ENCODE measurements around the gene DEFB124. TPM values are rescaled to one million over a fixed set of nuclear protein-coding genes. Genes with fewer than 3 reads are reported as not detected.
"Not testable (repeated sequence)": the region's sequence is repeated elsewhere in the genome, so short reads cannot be mapped to it uniquely, and the experiment has no call there.

The DEFB124 gene, protein sequence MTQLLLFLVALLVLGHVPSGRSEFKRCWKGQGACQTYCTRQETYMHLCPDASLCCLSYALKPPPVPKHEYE
- not detected in 2 replicates for total RNA-seq

DNA sequence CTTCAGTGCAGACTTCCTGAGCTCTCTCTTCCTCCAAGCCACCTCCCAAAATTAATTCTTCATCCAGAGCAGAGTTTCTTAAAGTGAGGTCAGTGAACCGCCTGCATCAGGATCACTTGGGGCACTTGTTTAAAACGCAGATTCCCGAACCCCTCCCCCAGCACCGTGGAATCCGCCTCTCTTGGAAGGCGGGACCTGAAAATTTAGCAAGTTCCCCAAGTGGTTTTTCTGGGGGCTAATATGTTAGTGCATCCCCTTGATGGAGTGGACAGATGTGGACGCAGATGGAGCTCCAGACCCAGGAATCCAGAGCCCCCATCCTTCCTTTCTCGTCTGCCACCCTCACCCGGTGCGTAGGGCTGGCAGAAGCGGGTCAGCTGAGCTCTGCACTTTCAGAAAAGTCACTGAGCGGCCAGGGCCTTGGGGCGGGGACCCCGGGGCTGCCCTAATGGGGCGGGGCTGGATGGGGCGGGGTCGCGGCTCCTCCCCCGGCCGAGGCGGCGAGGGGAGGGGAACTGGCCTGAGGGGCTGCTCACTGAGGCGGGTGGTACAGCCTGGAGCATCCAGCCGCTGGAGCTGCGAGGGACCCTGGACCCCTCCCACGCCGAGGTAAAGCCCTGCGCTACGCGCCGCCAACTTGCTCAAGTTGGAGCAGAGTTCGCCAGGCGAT lies at the start of gene DEFB124, which contains the start of gene REM1:
Gene DEFB124, minus strand, starts transcription at position 370 of the 670 bp plus-strand sequence. CDS start 2,114 bp downstream, outside the sequence.
Gene REM1, plus strand, starts transcription at position 531 of the 670 bp plus-strand sequence. CDS start 1,158 bp downstream, outside the sequence.
- Mint-ChIP-seq H3K36me3 (ENCODE audit: low read depth) (peaks cover 2% of the 10 kb centered on the region), H3K9me3 (no peaks in the 10 kb centered on the region), H3K4me3 (peak within 1 kb of the TSS; percentile 33), H3K27ac (no peak within 1 kb of the TSS), H3K27me3 (ENCODE audit: insufficient read depth) (peaks cover 33% of the 10 kb centered on the region), H3K4me1 (ENCODE audit: low read depth) (peaks cover 14% of the 10 kb centered on the region)
- intact Hi-C loops (cut with micrococcal nuclease): no loop called here
- no peak for DNase-seq (ENCODE audit: low spot score)

DNA sequence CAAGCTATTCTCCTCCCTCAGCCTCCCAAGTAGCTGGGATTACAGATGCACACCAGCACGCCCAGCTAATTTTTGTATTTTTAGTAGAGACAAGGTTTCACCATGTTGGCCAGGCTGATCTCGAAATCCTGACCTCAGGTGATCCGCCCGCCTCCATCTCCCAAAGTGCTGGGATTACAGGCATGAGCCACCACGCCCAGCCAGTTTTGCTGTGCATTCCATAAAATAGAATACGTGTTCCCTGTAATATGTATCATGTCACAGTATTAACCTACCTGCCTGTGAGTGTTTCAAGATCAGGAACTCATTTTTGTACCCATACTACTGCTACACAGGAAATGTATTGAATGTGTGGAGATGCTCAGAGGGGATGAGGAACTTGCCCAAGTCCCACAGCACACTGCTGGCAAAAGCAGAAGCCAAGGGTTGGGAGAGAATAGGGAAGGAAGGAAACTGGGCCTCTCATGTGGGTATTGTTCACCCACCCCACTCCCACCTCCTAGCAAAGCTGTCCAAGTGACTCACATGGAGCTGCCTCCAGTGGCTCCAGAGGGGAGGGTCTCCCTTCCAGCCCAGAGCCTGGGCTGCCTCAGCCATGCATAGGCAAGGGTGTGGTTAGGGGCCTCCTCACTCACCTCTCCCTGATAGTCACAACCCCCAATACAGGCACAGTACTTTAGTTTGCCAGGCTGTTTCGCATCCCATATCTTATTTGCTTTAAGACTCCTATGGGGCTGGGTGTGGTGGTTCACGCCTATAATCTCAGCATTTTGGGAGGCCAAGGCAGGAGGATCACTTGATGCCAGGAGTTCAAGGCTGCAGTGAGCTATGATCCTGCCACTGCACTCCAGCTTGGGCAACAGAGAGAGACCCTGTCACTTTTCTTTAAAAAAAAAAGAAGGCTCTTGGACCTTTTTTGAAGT lies 48.7 kb upstream of the DEFB124 start:
- Mint-ChIP-seq H3K36me3 (ENCODE audit: low read depth) (peaks cover 21% of the 10 kb centered on the region), H3K9me3 (no peaks in the 10 kb centered on the region), H3K4me1 (ENCODE audit: low read depth) (peaks cover 40% of the 10 kb centered on the region), H3K27me3 (ENCODE audit: insufficient read depth) (no peaks in the 10 kb centered on the region), H3K27ac (no peak overlapping the region), H3K4me3 (no peak overlapping the region)
- DNase-seq (ENCODE audit: low spot score): no peak
- intact Hi-C loops (cut with micrococcal nuclease): no loop called here

DNA sequence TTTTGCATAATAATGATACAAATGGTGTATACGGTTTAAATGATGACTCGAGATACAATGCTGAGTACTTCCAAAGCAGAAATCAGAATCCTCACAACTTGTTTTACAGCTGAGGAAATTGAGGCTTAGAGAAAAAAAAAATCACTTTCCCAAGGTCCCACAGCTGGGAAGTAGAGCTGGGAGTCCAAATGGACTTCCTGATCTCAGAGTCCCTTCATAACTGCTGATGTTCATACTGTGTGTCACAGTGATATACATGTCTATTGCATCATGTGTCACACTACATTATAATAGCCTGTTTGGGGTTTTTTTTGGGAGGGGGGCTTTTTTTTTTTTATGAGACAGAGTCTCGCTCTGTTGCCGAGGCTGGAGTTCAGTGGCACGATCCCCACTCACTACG lies 47.8 kb upstream of the DEFB124 start:
- intact Hi-C loops (cut with micrococcal nuclease): no loop called here
- H3K4me3 Mint-ChIP-seq: no peak overlapping the region
- H3K27ac Mint-ChIP-seq: no peak overlapping the region
- H3K36me3 Mint-ChIP-seq (ENCODE audit: low read depth): peaks cover 21% of the 10 kb centered on the region
- no peaks in the 10 kb centered on the region for H3K9me3 Mint-ChIP-seq
- peaks cover 40% of the 10 kb centered on the region for H3K4me1 Mint-ChIP-seq (ENCODE audit: low read depth)
- no peaks in the 10 kb centered on the region for H3K27me3 Mint-ChIP-seq (ENCODE audit: insufficient read depth)
- no peak for DNase-seq (ENCODE audit: low spot score)

DNA sequence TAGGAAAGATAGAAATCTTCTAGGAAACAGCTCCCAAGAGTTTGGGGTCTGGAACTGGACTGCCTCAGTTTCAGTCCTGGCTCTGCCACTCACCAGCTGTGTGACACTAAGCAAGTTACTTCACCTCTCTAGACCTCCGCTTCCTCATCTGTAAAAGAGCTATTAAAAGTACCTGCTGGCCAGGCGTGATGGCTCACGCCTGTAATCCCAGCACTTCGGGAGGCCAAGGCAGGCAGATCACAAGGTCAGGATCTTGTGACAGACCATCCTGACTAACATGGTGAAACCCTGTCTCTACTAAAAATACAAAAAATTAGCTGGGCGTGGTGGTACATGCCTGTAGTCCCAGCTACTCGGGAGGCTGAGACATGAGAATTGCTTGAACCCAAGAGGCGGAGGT lies 46.3 kb upstream of the DEFB124 start:
- H3K27me3 Mint-ChIP-seq (ENCODE audit: insufficient read depth); DNase-seq (ENCODE audit: low spot score); H3K27ac Mint-ChIP-seq; intact Hi-C loops (cut with micrococcal nuclease); H3K4me3 Mint-ChIP-seq; H3K36me3 Mint-ChIP-seq (ENCODE audit: low read depth); H3K9me3 Mint-ChIP-seq: not testable (repeated sequence)
- H3K4me1 Mint-ChIP-seq (ENCODE audit: low read depth): peaks cover 40% of the 10 kb centered on the region

DNA sequence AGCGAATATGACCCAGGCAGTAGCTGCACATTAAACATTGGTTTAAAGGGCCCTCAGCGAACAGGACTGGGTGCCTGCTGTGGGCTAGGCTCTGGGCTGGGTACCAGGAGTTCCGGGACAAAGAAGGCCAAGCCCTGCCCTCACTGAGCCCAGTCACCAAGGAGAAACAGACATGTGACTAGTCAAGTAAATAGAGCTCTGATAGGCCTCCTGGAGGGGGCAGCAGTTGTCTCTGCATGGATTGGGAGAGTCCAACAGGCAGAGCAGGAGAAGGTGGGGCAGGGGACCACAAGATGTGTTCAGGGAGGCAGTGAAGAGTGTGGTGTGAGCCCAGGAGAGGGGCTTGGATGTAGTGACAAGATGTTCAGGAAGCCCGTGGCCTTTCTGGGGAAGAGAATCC lies 42.4 kb upstream of the DEFB124 start:
- Mint-ChIP-seq H3K27me3 (ENCODE audit: insufficient read depth) (no peaks in the 10 kb centered on the region), H3K4me3 (no peak overlapping the region), H3K9me3 (no peaks in the 10 kb centered on the region), H3K4me1 (ENCODE audit: low read depth) (peaks cover 20% of the 10 kb centered on the region), H3K36me3 (ENCODE audit: low read depth) (peaks cover 5% of the 10 kb centered on the region), H3K27ac (no peak overlapping the region)
- DNase-seq (ENCODE audit: low spot score): no peak
- intact Hi-C loops (cut with micrococcal nuclease): no loop called here

DNA sequence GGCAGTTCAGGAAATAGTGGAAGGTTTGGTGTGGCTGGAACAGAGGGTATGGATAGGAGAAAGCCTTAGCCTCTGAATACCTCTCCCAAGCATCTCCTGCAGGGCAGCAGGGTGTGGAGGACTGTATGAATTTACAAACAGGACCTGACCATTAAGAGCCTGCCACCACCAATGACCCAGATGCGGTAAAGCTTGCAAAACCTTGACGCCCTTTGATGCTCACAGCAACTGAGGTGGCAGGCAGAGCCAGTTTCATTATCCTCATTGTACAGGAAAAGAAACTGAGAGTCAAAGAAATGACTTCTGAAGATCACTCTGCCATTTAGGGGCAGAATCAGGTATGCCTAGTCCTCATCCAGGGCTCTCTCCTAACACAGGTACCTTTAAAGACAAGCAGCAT lies 41.7 kb upstream of the DEFB124 start:
- no peak overlapping the region for H3K4me3 Mint-ChIP-seq
- no peaks in the 10 kb centered on the region for H3K27me3 Mint-ChIP-seq (ENCODE audit: insufficient read depth)
- DNase-seq (ENCODE audit: low spot score): peak; percentile 16
- H3K9me3 Mint-ChIP-seq: no peaks in the 10 kb centered on the region
- H3K27ac Mint-ChIP-seq: no peak overlapping the region
- intact Hi-C loops (cut with micrococcal nuclease): no loop called here
- H3K36me3 Mint-ChIP-seq (ENCODE audit: low read depth): peaks cover 5% of the 10 kb centered on the region
- peaks cover 16% of the 10 kb centered on the region for H3K4me1 Mint-ChIP-seq (ENCODE audit: low read depth)

DNA sequence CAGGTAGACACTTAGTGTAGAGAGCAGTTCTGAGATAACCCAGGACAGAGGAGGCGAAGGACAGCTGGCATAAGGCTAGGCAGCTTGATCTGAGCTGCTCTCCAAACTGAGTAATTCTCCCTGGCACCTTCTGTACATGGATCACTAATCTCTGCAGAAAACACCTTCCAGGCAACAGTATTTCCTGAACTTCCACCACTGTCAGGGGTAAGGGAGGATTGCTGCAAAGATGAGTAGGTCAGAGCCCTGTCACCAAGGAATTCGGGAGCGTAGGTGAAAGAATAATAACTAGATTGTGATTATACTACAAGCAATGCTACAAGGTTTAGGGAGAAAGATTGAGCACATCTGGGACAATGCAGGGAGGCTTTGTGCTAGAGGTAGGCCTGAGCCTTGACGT lies 41.2 kb upstream of the DEFB124 start:
- Mint-ChIP-seq H3K4me1 (ENCODE audit: low read depth) (peaks cover 13% of the 10 kb centered on the region), H3K27ac (no peak overlapping the region), H3K36me3 (ENCODE audit: low read depth) (peaks cover 5% of the 10 kb centered on the region), H3K9me3 (no peaks in the 10 kb centered on the region), H3K27me3 (ENCODE audit: insufficient read depth) (peaks cover 2% of the 10 kb centered on the region), H3K4me3 (no peak overlapping the region)
- intact Hi-C loops (cut with micrococcal nuclease): no loop called here
- DNase-seq (ENCODE audit: low spot score): no peak

DNA sequence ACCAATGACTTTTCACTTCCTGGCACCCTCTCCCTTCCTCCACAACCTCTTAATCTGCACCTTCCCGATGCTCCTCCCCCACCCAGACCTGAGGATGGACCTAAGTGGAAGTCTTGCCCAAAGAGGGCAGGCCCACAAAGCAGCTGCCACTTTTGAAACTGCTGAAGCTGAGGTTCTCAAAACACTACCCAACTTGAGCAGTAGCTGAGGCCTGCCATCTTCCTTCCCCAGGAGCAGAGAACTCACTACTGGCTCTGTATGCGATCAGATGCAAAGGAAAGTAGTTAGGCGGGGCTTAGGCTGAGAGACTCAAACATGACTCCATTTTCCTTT lies 40.8 kb upstream of the DEFB124 start:
- Mint-ChIP-seq H3K27ac (no peak overlapping the region), H3K4me1 (ENCODE audit: low read depth) (peaks cover 9% of the 10 kb centered on the region), H3K9me3 (no peaks in the 10 kb centered on the region), H3K36me3 (ENCODE audit: low read depth) (peaks cover 5% of the 10 kb centered on the region), H3K27me3 (ENCODE audit: insufficient read depth) (peaks cover 2% of the 10 kb centered on the region), H3K4me3 (no peak overlapping the region)
- peak; percentile 12 for DNase-seq (ENCODE audit: low spot score)
- intact Hi-C loops (cut with micrococcal nuclease): loop anchor here (2.0 kb wide), 3 partner anchors 31 to 89 kb away; partner anchors contain the start of gene ID1

DNA sequence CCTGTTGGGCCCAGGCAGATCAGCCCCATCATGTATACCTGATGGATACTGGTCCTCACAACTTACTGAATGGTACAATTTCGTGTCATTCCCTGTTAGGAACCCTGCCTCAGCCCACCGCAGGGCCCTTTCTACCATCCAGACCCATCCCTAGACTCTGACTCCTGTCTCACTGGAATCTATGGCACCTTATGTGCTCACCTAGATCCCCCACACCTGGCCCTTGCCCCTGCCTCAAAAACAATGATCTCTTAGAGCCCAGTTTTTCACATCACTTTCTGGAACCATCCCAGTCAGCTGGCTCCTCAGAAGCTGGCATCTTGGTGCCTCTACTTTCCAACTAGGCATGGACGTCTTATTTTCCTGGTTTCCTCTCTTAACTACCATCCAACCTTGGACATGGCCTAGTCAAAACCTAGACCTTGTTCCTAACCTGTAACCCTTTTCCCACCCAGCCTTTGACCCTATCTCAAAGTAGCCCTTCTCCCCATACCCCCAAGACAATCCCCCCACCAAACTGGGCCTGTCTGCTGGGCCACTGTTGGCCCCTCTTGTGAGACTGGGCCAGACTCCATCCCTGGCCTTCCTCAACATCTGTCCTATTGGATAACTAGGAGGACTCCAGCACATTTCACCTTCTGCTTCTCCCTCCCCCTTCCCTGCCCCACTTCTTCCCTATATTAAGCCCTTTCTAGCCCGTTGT lies 40.3 kb upstream of the DEFB124 start:
- no peaks in the 10 kb centered on the region for H3K9me3 Mint-ChIP-seq
- H3K36me3 Mint-ChIP-seq (ENCODE audit: low read depth): peaks cover 5% of the 10 kb centered on the region
- intact Hi-C loops (cut with micrococcal nuclease): loop anchor here (2.0 kb wide), 3 partner anchors 32 to 90 kb away; partner anchors contain the start of gene ID1
- H3K4me3 Mint-ChIP-seq: no peak overlapping the region
- no peak for DNase-seq (ENCODE audit: low spot score)
- H3K27ac Mint-ChIP-seq: no peak overlapping the region
- H3K4me1 Mint-ChIP-seq (ENCODE audit: low read depth): peaks cover 9% of the 10 kb centered on the region
- H3K27me3 Mint-ChIP-seq (ENCODE audit: insufficient read depth): peaks cover 2% of the 10 kb centered on the region

DNA sequence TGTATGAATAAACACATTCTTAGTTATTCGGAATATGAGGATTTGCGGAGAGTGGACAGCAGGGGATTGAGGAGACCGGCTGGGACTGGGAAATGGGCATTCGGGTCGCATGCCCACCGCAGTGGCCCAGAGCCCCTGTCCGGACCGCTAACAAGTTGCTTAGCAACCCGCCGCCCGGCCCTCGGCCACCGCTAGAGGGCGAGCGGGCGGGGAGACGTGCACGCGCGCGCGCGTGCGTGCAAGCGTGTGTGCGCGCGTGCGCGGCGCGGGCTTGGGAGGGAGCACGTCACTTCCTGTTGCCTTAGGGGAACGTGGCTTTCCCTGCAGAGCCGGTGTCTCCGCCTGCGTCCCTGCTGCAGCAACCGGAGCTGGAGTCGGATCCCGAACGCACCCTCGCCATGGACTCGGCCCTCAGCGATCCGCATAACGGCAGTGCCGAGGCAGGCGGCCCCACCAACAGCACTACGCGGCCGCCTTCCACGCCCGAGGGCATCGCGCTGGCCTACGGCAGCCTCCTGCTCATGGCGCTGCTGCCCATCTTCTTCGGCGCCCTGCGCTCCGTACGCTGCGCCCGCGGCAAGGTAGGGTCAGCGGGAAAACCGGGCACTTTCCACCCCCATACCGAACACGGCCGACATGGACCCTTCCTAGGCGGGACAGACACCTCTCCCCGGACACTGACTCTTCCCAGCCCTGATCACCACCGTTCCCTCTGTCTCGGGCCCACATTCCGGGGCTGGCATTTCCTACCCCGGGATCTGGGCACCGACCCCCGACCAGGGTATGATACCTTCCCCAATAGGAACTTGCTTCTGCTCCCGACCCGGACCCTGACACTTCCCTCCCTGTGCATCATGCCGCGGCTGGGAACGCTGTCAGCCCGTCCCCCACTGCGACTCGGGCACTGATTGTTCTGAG lies 39.5 kb upstream of the DEFB124 start, which contains the start of gene HM13:
Gene HM13, plus strand, starts transcription at position 289 of the 918 bp plus-strand sequence. Its CDS starts 110 bp downstream, at position 399.
- H3K27me3 Mint-ChIP-seq (ENCODE audit: insufficient read depth): peaks cover 2% of the 10 kb centered on the region
- DNase-seq (ENCODE audit: low spot score): peak; percentile 86
- intact Hi-C loops (cut with micrococcal nuclease): loop anchor here (1.0 to 2.0 kb wide), 6 partner anchors 11 to 210 kb away; partner anchors contain the start of gene ID1
- peaks cover 7% of the 10 kb centered on the region for H3K4me1 Mint-ChIP-seq (ENCODE audit: low read depth)
- H3K9me3 Mint-ChIP-seq: no peaks in the 10 kb centered on the region
- peak within 1 kb of the TSS; percentile 24 for H3K27ac Mint-ChIP-seq
- peaks cover 3% of the 10 kb centered on the region for H3K36me3 Mint-ChIP-seq (ENCODE audit: low read depth)
- peak within 1 kb of the TSS; percentile 48 for H3K4me3 Mint-ChIP-seq

DNA sequence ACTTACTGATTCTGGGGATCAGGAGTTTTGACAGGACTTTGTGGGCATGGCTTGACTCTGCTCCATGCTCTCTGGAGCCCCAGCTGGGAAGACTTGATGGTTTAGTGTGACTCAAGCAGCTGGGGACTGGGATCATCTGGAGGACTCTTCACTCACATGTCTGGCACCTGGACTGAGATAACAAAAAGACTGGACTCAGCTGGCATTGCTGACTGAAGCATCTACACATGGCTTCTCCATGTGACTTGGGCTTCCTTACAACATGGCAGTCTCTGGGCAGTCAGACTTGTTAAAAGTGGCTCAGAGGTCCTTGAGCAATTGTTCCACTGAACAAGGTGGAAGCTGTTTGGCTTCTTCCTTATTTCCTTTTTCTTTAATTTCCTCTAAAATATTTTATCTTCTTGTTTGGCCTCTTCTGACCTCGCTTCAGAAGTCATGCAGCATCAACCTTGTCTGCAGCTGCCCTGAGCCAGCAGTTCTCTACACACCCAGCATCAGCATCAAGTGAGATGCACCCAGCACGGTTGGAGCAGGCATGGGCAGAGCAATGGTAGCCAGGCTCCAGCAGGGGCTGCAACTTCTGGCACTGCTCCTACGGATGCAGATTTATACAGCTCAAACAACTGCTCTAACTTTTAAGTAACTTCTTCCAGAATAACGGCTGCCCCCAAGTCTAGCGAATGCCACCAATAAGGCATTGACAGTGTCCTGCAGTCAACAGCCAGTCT lies 33.8 kb upstream of the DEFB124 start:
- Mint-ChIP-seq H3K4me1 (ENCODE audit: low read depth) (peaks cover 3% of the 10 kb centered on the region), H3K27ac (no peak overlapping the region), H3K36me3 (ENCODE audit: low read depth) (no peaks in the 10 kb centered on the region), H3K4me3 (no peak overlapping the region), H3K9me3 (peaks cover 5% of the 10 kb centered on the region), H3K27me3 (ENCODE audit: insufficient read depth) (peaks cover 17% of the 10 kb centered on the region)
- no peak for DNase-seq (ENCODE audit: low spot score)
- intact Hi-C loops (cut with micrococcal nuclease): loop anchor here (10.0 kb wide), 1 partner anchor 264 kb away; no protein-coding TSS in a partner anchor
